Endothelial cell of umbilical vein (primary cell): ENCODE measurements around the gene PAQR8. TPM values are rescaled to one million over a fixed set of nuclear protein-coding genes. Genes with fewer than 3 reads are reported as not detected.

Experiments used
- BruUV-seq: library from RNA; stranded (reverse); fragments of 400-500 nt; replicated peaks from 2 replicates; lab custom pipeline; 2021; lab: Mats Ljungman, UMichigan
- CTCF ChIA-PET: fragments of 300-600, 350-600 bp; sonication (Branson Sonifier 250); formaldehyde crosslinking; loops from one replicate; lab custom pipeline; 2021; ENCODE audit warnings: antibody characterized with exemption, inconsistent platforms; lab: Charles Lee
- POLR2A ChIA-PET: fragments of 300-600, 350-600 bp; sonication (Branson Sonifier 250); formaldehyde crosslinking; loops from one replicate; lab custom pipeline; 2021; ENCODE audit warnings: antibody characterized with exemption, inconsistent platforms; lab: Charles Lee
- DNase-seq: peaks from one replicate; pipeline ENCODE4 v3.0.0-alpha.2; 2011; ENCODE audit warnings: low read depth, low spot score
- FAIRE-seq: peaks from 2 replicates; lab custom pipeline; 2011; peaks lifted over from hg19 to GRCh38; lab: Jason Lieb, UNC
- H2AFZ ChIP-seq: 2 replicates; pipeline ENCODE4 v1.6.0; 2012; ENCODE audit warnings: low read depth, low read length, control low read depth, inconsistent platforms
- H3K27ac ChIP-seq: 2 replicates; pipeline ENCODE4 v1.5.1; 2011; ENCODE audit warnings: low read depth, mild to moderate bottlenecking, control low read depth, low read length, moderate library complexity; ENCODE audit not compliant: insufficient read depth
- H3K27me3 ChIP-seq, 2 experiments: 2 replicates each; pipeline versions ENCODE4 v1.6.0 to v1.6.1; 2011; ENCODE audit warnings: low read length in 2 of 2, mixed read lengths in 1 of 2; ENCODE audit not compliant: control insufficient read depth in 2 of 2, insufficient read depth in 2 of 2
- H3K36me3 ChIP-seq, 2 experiments: 2 replicates in 1 of 2; 3 replicates in 1 of 2; pipeline ENCODE4 v1.5.1; 2011; ENCODE audit warnings: low read length in 2 of 2, mild to moderate bottlenecking in 1 of 2, moderate library complexity in 1 of 2; ENCODE audit not compliant: control insufficient read depth in 2 of 2, insufficient read depth in 2 of 2; ENCODE audit errors: extremely low read depth in 1 of 2
- H3K4me1 ChIP-seq: 3 replicates; pipeline ENCODE4 v1.5.1; 2011; ENCODE audit warnings: mild to moderate bottlenecking, low read length; ENCODE audit not compliant: control insufficient read depth, insufficient read depth; ENCODE audit errors: extremely low read depth
- H3K4me2 ChIP-seq: 2 replicates; pipeline ENCODE4 v1.6.1; 2011; ENCODE audit warnings: low read length, control low read depth, mixed read lengths; ENCODE audit not compliant: insufficient read depth
- H3K4me3 ChIP-seq, 3 experiments: fragments of 200-600 bp in 1 of 3; sonication (generic), shearing (Covaris generic) in 1 of 3; replicated peaks in 1 of 3; 2 replicates each; pipeline ENCODE4 v1.5.1; 2011 to 2016; ENCODE audit warnings: control low read depth in 3 of 3, low read length in 3 of 3, mild to moderate bottlenecking in 2 of 3, inconsistent platforms in 1 of 3, low read depth in 1 of 3, moderate library complexity in 1 of 3; ENCODE audit not compliant: insufficient read depth in 1 of 3
- H3K79me2 ChIP-seq: 2 replicates; pipeline ENCODE4 v1.6.0; 2012; ENCODE audit warnings: low read length, inconsistent platforms; ENCODE audit not compliant: control insufficient read depth, insufficient read depth
- H3K9ac ChIP-seq: replicated peaks from 2 replicates; pipeline ENCODE3; 2011; ENCODE audit warnings: low read length, control low read depth; ENCODE audit not compliant: insufficient read depth; ENCODE audit errors: extremely low read depth
- H3K9me1 ChIP-seq: replicated peaks from 3 replicates; pipeline ENCODE4 v1.6.0; 2011; ENCODE audit warnings: mild to moderate bottlenecking, low read length; ENCODE audit not compliant: control insufficient read depth, insufficient read depth; ENCODE audit errors: extremely low read depth
- H3K9me3 ChIP-seq: replicated peaks from 2 replicates; pipeline ENCODE4 v1.5.1; 2012; ENCODE audit warnings: low read length, inconsistent platforms; ENCODE audit not compliant: control insufficient read depth, insufficient read depth
- H4K20me1 ChIP-seq: replicated peaks from 2 replicates; pipeline ENCODE3; 2011; ENCODE audit warnings: mild to moderate bottlenecking, low read length; ENCODE audit not compliant: control insufficient read depth, insufficient read depth; ENCODE audit errors: extremely low read depth
- EZH2 ChIP-seq: IDR thresholded peaks from 2 replicates; pipeline ENCODE4 v1.6.1; 2012; ENCODE audit warnings: borderline replicate concordance, low read depth, mild to moderate bottlenecking, moderate library complexity, low read length, inconsistent platforms; ENCODE audit not compliant: severe bottlenecking
- FOS ChIP-seq: IDR thresholded peaks from 2 replicates; pipeline ENCODE4 v1.6.1; 2011; ENCODE audit warnings: mild to moderate bottlenecking, low read length, moderate library complexity, borderline replicate concordance; ENCODE audit not compliant: insufficient read depth
- GATA2 ChIP-seq: IDR thresholded peaks from 2 replicates; pipeline ENCODE4 v1.7.0; 2011; ENCODE audit warnings: low read depth, mild to moderate bottlenecking, moderate library complexity, mixed read lengths, low read length; ENCODE audit not compliant: insufficient read length, insufficient read depth
- JUN ChIP-seq: IDR thresholded peaks from 2 replicates; pipeline ENCODE4 v1.6.1; 2011; ENCODE audit warnings: borderline replicate concordance, low read depth; ENCODE audit not compliant: insufficient read length, insufficient read depth
- MAX ChIP-seq: IDR thresholded peaks from 2 replicates; pipeline ENCODE4 v1.6.1; 2011; ENCODE audit not compliant: insufficient read depth, insufficient read length
- MYC ChIP-seq: IDR thresholded peaks from one replicate; pipeline ENCODE4 v1.6.1; 2011; ENCODE audit warnings: mild to moderate bottlenecking, low read depth, low read length
- POLR2A ChIP-seq: IDR thresholded peaks from 2 replicates; pipeline ENCODE4 v1.6.1; 2012; ENCODE audit warnings: low read depth, mild to moderate bottlenecking, control low read depth, low read length
- POLR2AphosphoS5 ChIP-seq: IDR thresholded peaks from 2 replicates; pipeline ENCODE4 v1.6.1; 2012; ENCODE audit warnings: low read depth, mild to moderate bottlenecking, control low read depth, low read length, moderate library complexity; ENCODE audit not compliant: insufficient read depth
- dilution Hi-C: fragments of 300-500 bp; cut with MboI; formaldehyde crosslinking; loops from one replicate; pipeline ENCODE4 v1.15.0; 2019; ENCODE audit warnings: low sequenced_read_pairs; ENCODE audit not compliant: extremely low pct_ligation_motif_present
- intact Hi-C: fragments of 100-400 bp; cut with micrococcal nuclease; formaldehyde crosslinking; loops from one replicate; pipeline ENCODE4 v1.10.0; 2022
- polyA plus RNA-seq, 4 experiments: library from polyadenylated mRNA; depleted of rRNA in 3 of 4; stranded (reverse) in 3 of 4; unstranded in 1 of 4; fragments of >200 nt; gene quantifications; 2 replicates each; pipeline versions ENCODE4 v1.2.1 to v1.2.3, GENCODE V29; 2011 to 2012; ENCODE audit warnings: missing spikeins in 1 of 4
- total RNA-seq: library from RNA; stranded (reverse); gene quantifications from 2 replicates; pipeline ENCODE4 v1.2.3, GENCODE V29; 2021
- TF ChIP-seq, protein P1 (sequence below), 2 donors: IDR thresholded peaks; 1 replicate in 1 of 2; 2 replicates in 1 of 2; pipeline ENCODE4 v1.5.1; 2011; ENCODE audit warnings: low read length in 2 of 2, mild to moderate bottlenecking in 2 of 2, moderate library complexity in 2 of 2, control low read depth in 1 of 2, inconsistent platforms in 1 of 2, low read depth in 1 of 2; ENCODE audit not compliant: insufficient read depth in 1 of 2; ENCODE audit errors: extremely low read depth in 1 of 2

The PAQR8 gene
- total and polyA plus RNA-seq, 2 donors (not counting 3 experiments of a cell fraction or from before 2014, with no cell fraction given): 4.3 to 6.0 TPM

GRCh38 chr6:52371656-52372191 is 9.8 kb downstream of the PAQR8 start:
- Histone ChIP-seq H3K9me1 (no peaks in the 10 kb centered on the region), H3K4me2 (no peak overlapping the region), H2AFZ (no peak overlapping the region), H3K4me3 (no peak overlapping the region), H3K27ac (no peak overlapping the region), H3K9me3 (no peaks in the 10 kb centered on the region), H3K9ac (no peak overlapping the region), H3K79me2 (no peaks in the 10 kb centered on the region), H4K20me1 (no peaks in the 10 kb centered on the region), H3K4me1 (no peaks in the 10 kb centered on the region), H3K36me3 (no peaks in the 10 kb centered on the region), H3K27me3 (no peaks in the 10 kb centered on the region)
- POLR2A ChIA-PET: no interaction called here
- no peak for TF ChIP-seq GATA2
- TF ChIP-seq, protein P1, sequence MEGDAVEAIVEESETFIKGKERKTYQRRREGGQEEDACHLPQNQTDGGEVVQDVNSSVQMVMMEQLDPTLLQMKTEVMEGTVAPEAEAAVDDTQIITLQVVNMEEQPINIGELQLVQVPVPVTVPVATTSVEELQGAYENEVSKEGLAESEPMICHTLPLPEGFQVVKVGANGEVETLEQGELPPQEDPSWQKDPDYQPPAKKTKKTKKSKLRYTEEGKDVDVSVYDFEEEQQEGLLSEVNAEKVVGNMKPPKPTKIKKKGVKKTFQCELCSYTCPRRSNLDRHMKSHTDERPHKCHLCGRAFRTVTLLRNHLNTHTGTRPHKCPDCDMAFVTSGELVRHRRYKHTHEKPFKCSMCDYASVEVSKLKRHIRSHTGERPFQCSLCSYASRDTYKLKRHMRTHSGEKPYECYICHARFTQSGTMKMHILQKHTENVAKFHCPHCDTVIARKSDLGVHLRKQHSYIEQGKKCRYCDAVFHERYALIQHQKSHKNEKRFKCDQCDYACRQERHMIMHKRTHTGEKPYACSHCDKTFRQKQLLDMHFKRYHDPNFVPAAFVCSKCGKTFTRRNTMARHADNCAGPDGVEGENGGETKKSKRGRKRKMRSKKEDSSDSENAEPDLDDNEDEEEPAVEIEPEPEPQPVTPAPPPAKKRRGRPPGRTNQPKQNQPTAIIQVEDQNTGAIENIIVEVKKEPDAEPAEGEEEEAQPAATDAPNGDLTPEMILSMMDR (IDR thresholded peaks at IDR 0.05; ENCODE audit: extremely low read depth in 1 of 2, insufficient read depth in 1 of 2, low read depth in 1 of 2, low read length in 2 of 2): no peak
- DNase-seq (no peak), FAIRE-seq (no peak)
- CTCF ChIA-PET: interaction anchor here (1.0 to 1.8 kb wide), 3 partner anchors 10 to 28 kb away, joined by 3 to 5 read pairs (median 4); partner anchors contain the start of gene PAQR8
- no TSS peak for BruUV-seq
- dilution Hi-C loops: no loop called here
- intact Hi-C loops: no loop called here

DNA sequence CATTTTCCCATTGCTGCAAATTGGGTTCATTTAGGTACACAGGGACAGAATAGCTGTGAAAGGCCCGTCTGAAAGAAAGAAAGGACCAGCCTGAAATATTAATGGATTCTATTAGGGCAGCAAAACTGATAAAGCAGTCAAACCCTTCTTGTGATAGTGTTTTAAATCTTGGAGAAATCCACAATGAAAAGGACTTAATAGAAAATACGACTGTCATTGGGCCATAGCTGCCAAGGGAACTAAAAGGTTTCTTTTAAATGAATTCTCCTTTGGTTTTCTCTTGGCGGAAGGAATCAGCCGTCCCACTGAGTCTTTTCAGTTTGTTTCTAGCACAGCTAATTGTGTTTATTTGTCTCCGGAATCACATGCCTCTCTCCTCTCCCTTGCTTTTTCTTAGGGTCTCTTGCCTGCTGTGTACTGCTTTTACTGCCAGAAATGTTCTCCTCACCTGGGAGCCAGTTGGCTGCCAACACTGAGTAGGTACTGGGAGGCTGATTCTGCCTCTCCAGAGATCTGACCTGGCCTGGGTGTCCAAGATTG is 11.3 kb downstream of the PAQR8 start:
- H3K9me1 ChIP-seq: no peaks in the 10 kb centered on the region
- H3K9me3 ChIP-seq: no peaks in the 10 kb centered on the region
- FAIRE-seq (no peak), DNase-seq (no peak)
- H3K36me3 ChIP-seq: no peaks in the 10 kb centered on the region
- intact Hi-C loops: no loop called here
- H4K20me1 ChIP-seq: no peaks in the 10 kb centered on the region
- H3K27me3 ChIP-seq: no peaks in the 10 kb centered on the region
- ChIA-PET CTCF (interaction anchor here (1.7 to 1.8 kb wide), 2 partner anchors 17 to 27 kb away, joined by 4 to 5 read pairs; no protein-coding TSS in a partner anchor), POLR2A (no interaction called here)
- H3K9ac ChIP-seq: no peak overlapping the region
- H3K4me1 ChIP-seq: no peaks in the 10 kb centered on the region
- dilution Hi-C loops: no loop called here
- no peaks in the 10 kb centered on the region for H3K79me2 ChIP-seq
- H2AFZ ChIP-seq: no peak overlapping the region
- no peak overlapping the region for H3K27ac ChIP-seq
- H3K4me3 ChIP-seq: no peak overlapping the region
- H3K4me2 ChIP-seq: no peak overlapping the region
- TF ChIP-seq JUN (no peak), EZH2 (no peak), GATA2 (no peak), POLR2AphosphoS5 (no peak), MAX (no peak), MYC (no peak), FOS (no peak), POLR2A (no peak)
- TF ChIP-seq, protein P1 (IDR thresholded peaks at IDR 0.05; ENCODE audit: extremely low read depth in 1 of 2, insufficient read depth in 1 of 2, low read depth in 1 of 2, low read length in 2 of 2): no peak
- BruUV-seq: no TSS peak
